ENCODE results near the gene LAMA5. TPM values are rescaled to one million over a fixed set of nuclear protein-coding genes. Genes with fewer than 3 reads are reported as not detected.
A peak's percentile ranks its signal among the peaks of the same experiment; 100 is the strongest.

LAMA5 gene
- total and polyA plus RNA-seq, 2 experiments from 2014 or later: 162 to 168 TPM

GRCh38 chr20:62277253-62277652 is 89.9 kb downstream of the LAMA5 start:
- TF ChIP-seq CTCF (IDR thresholded peaks at IDR 0.05; ENCODE audit: low read depth, low read length): no peak
- Histone ChIP-seq H3K4me1 (ENCODE audit: low read depth) (no peaks in the 10 kb centered on the region), H3K9me3 (ENCODE audit: low read depth) (no peaks in the 10 kb centered on the region), H3K27me3 (no peaks in the 10 kb centered on the region), H3K4me3 (no peak overlapping the region), H3K27ac (no peak overlapping the region), H3K36me3 (peaks cover 27% of the 10 kb centered on the region)
- DNase-seq (ENCODE audit: low read depth in 1 of 2, low spot score in 1 of 2): no peak

- no peaks in the 10 kb centered on the region for H3K9me3 ChIP-seq (ENCODE audit: low read depth)
- TF ChIP-seq CTCF (IDR thresholded peaks at IDR 0.05; ENCODE audit: low read depth, low read length): no peak
- peaks cover 27% of the 10 kb centered on the region for H3K36me3 ChIP-seq
- no peak overlapping the region for H3K27ac ChIP-seq
- no peaks in the 10 kb centered on the region for H3K27me3 ChIP-seq
- no peaks in the 10 kb centered on the region for H3K4me1 ChIP-seq (ENCODE audit: low read depth)
- DNase-seq (ENCODE audit: low read depth in 1 of 2, low spot score in 1 of 2): no peak
- no peak overlapping the region for H3K4me3 ChIP-seq
Observed at GRCh38 chr20:62276439-62276838, 90.7 kb downstream of the LAMA5 start.

GRCh38 chr20:62275219-62275618 is 91.9 kb downstream of the LAMA5 start:
- Histone ChIP-seq H3K4me1 (ENCODE audit: low read depth) (no peaks in the 10 kb centered on the region), H3K27ac (no peak overlapping the region), H3K36me3 (peaks cover 17% of the 10 kb centered on the region), H3K4me3 (no peak overlapping the region), H3K27me3 (no peaks in the 10 kb centered on the region), H3K9me3 (ENCODE audit: low read depth) (no peaks in the 10 kb centered on the region)
- DNase-seq (ENCODE audit: low read depth in 1 of 2, low spot score in 1 of 2): no peak
- TF ChIP-seq CTCF (IDR thresholded peaks at IDR 0.05; ENCODE audit: low read depth, low read length): no peak

- TF ChIP-seq CTCF (IDR thresholded peaks at IDR 0.05; ENCODE audit: low read depth, low read length): no peak
- Histone ChIP-seq H3K27me3 (no peaks in the 10 kb centered on the region), H3K27ac (no peak overlapping the region), H3K4me1 (ENCODE audit: low read depth) (no peaks in the 10 kb centered on the region), H3K36me3 (peaks cover 9% of the 10 kb centered on the region), H3K9me3 (ENCODE audit: low read depth) (no peaks in the 10 kb centered on the region), H3K4me3 (no peak overlapping the region)
- peak in 1 of 2 donors; percentile 51 for DNase-seq (ENCODE audit: low read depth in 1 of 2, low spot score in 1 of 2)
Observed at GRCh38 chr20:62274332-62274950, 92.7 kb downstream of the LAMA5 start.

- Histone ChIP-seq H3K4me3 (no peak overlapping the region), H3K9me3 (ENCODE audit: low read depth) (no peaks in the 10 kb centered on the region), H3K27ac (no peak overlapping the region), H3K27me3 (no peaks in the 10 kb centered on the region), H3K4me1 (ENCODE audit: low read depth) (no peaks in the 10 kb centered on the region), H3K36me3 (peaks cover 11% of the 10 kb centered on the region)
- no peak for TF ChIP-seq CTCF (IDR thresholded peaks at IDR 0.05; ENCODE audit: low read depth, low read length)
- DNase-seq (ENCODE audit: low read depth in 1 of 2, low spot score in 1 of 2): no peak
Observed at GRCh38 chr20:62273416-62273815, 93.7 kb downstream of the LAMA5 start.
